ENCODE data around the gene ADGRA3. TPM values are rescaled to one million over a fixed set of nuclear protein-coding genes. Genes with fewer than 3 reads are reported as not detected.

Gene ADGRA3
- total RNA-seq, 4 donors from 2014 or later = 19.6 to 58.2 (median 35.1) TPM

- H3K9me3 ChIP-seq = no peaks in the 10 kb centered on the region
- H3K4me1 ChIP-seq = no peaks in the 10 kb centered on the region
- TF ChIP-seq CTCF (IDR thresholded peaks at IDR 0.05) (no peak), POLR2A (IDR thresholded peaks at IDR 0.05) (no peak)
- H3K27me3 ChIP-seq = no peaks in the 10 kb centered on the region
- no peak for DNase-seq
- no peak overlapping the region for H3K27ac ChIP-seq
- no peak overlapping the region for H3K4me3 ChIP-seq
- H3K36me3 ChIP-seq = no peaks in the 10 kb centered on the region
Measured at GRCh38 chr4:22521240-22521639, 5.4 kb upstream of the ADGRA3 start.

- Histone ChIP-seq H3K36me3 (no peaks in the 10 kb centered on the region), H3K27me3 (no peaks in the 10 kb centered on the region), H3K27ac (peak overlapping the region in 3 of 4 donors; percentile 55 to 91 (median 82)), H3K9me3 (no peaks in the 10 kb centered on the region), H3K4me1 (peaks cover 0 to 8% (median 0%) of the 10 kb centered on the region in 4 donors), H3K4me3 (peak overlapping the region; percentile 35 to 73 (median 52))
- DNase-seq = peak in 2 of 3 donors; percentile 77 to 82
- TF ChIP-seq POLR2A (IDR thresholded peaks at IDR 0.05) (no peak), CTCF (IDR thresholded peaks at IDR 0.05) (peak in 3 of 6 experiments; percentile 9 to 33 (median 17))
Measured at GRCh38 chr4:22515145-22515887, 550 bp downstream of the ADGRA3 start.

GRCh38 chr4:22514481-22514880 is 1.4 kb downstream of the ADGRA3 start:
- peak overlapping the region; percentile 26 to 73 (median 52) for H3K4me3 ChIP-seq
- peaks cover 0 to 8% (median 0%) of the 10 kb centered on the region in 4 donors for H3K4me1 ChIP-seq
- no peaks in the 10 kb centered on the region for H3K9me3 ChIP-seq
- H3K27me3 ChIP-seq = no peaks in the 10 kb centered on the region
- TF ChIP-seq POLR2A (IDR thresholded peaks at IDR 0.05) = no peak
- TF ChIP-seq CTCF (IDR thresholded peaks at IDR 0.05) = no peak
- H3K27ac ChIP-seq = peak overlapping the region in 1 of 4 donors; percentile 82
- no peaks in the 10 kb centered on the region for H3K36me3 ChIP-seq
- DNase-seq = no peak

GRCh38 chr4:22514001-22514400 is 1.9 kb downstream of the ADGRA3 start:
- Histone ChIP-seq H3K4me1 (peaks cover 0 to 8% (median 0%) of the 10 kb centered on the region in 4 donors), H3K36me3 (no peaks in the 10 kb centered on the region), H3K4me3 (peak overlapping the region in 2 of 4 donors; percentile 62 to 73), H3K27ac (no peak overlapping the region), H3K27me3 (no peaks in the 10 kb centered on the region), H3K9me3 (no peaks in the 10 kb centered on the region)
- no peak for TF ChIP-seq CTCF (IDR thresholded peaks at IDR 0.05)
- TF ChIP-seq POLR2A (IDR thresholded peaks at IDR 0.05) = no peak
- no peak for DNase-seq

- no peak for DNase-seq
- H3K27me3 ChIP-seq = no peaks in the 10 kb centered on the region
- no peaks in the 10 kb centered on the region for H3K36me3 ChIP-seq
- no peak overlapping the region for H3K4me3 ChIP-seq
- peaks cover 0 to 8% (median 0%) of the 10 kb centered on the region in 4 donors for H3K4me1 ChIP-seq
- TF ChIP-seq POLR2A (IDR thresholded peaks at IDR 0.05) (no peak), CTCF (IDR thresholded peaks at IDR 0.05) (no peak)
- no peak overlapping the region for H3K27ac ChIP-seq
- H3K9me3 ChIP-seq = no peaks in the 10 kb centered on the region
Measured at GRCh38 chr4:22512306-22512705, 3.6 kb downstream of the ADGRA3 start.
